Osteoblast (primary cell): ENCODE data around the gene SREK1. TPM values are rescaled to one million over a fixed set of nuclear protein-coding genes. Genes with fewer than 3 reads are reported as not detected.
A peak's percentile ranks its signal among the peaks of the same experiment; 100 is the strongest.

Source experiments
- DNase-seq: peaks from one replicate; pipeline ENCODE4 v3.0.0; 2011; ENCODE audit warnings: low spot score, mixed read lengths; ENCODE audit not compliant: insufficient read length; ENCODE audit errors: missing footprints
- H2AFZ ChIP-seq: 2 replicates; pipeline ENCODE4 v1.6.0; 2011; ENCODE audit warnings: mild to moderate bottlenecking, low read length
- H3K27ac ChIP-seq: 2 replicates; pipeline ENCODE4 v1.5.1; 2011; ENCODE audit warnings: mild to moderate bottlenecking, low read depth, low read length, moderate library complexity
- H3K27me3 ChIP-seq: 2 replicates; pipeline ENCODE4 v1.6.0; 2012; ENCODE audit warnings: mild to moderate bottlenecking, control low read depth, inconsistent platforms, low read length, moderate library complexity; ENCODE audit not compliant: insufficient read depth
- H3K36me3 ChIP-seq: 2 replicates; pipeline ENCODE4 v1.5.1; 2011; ENCODE audit warnings: mild to moderate bottlenecking, low read length, control low read depth, moderate library complexity; ENCODE audit not compliant: insufficient read depth
- H3K4me1 ChIP-seq: 2 replicates; pipeline ENCODE4 v1.5.1; 2011; ENCODE audit warnings: mild to moderate bottlenecking, low read length, control low read depth, moderate library complexity; ENCODE audit not compliant: insufficient read depth
- H3K4me2 ChIP-seq: 2 replicates; pipeline ENCODE4 v1.6.0; 2011; ENCODE audit warnings: mild to moderate bottlenecking, low read length; ENCODE audit not compliant: insufficient read depth
- H3K4me3 ChIP-seq: fragments of 200-600 bp; sonication (generic); 3 replicates; pipeline ENCODE4 v1.5.1; 2012; ENCODE audit warnings: mild to moderate bottlenecking, low read length, inconsistent platforms; ENCODE audit not compliant: insufficient read depth
- H3K79me2 ChIP-seq: 2 replicates; pipeline ENCODE4 v1.6.0; 2012; ENCODE audit warnings: mild to moderate bottlenecking, low read length, control low read depth, inconsistent platforms; ENCODE audit not compliant: insufficient read depth
- H3K9me3 ChIP-seq: 2 replicates; pipeline ENCODE4 v1.5.1; 2011; ENCODE audit warnings: low read depth, low read length, control low read depth
- H4K20me1 ChIP-seq: 2 replicates; pipeline ENCODE4 v1.6.0; 2012; ENCODE audit warnings: mild to moderate bottlenecking, low read length, control low read depth; ENCODE audit not compliant: insufficient read depth
- total RNA-seq: library from RNA; depleted of rRNA; stranded (reverse); fragments of >200 nt; gene quantifications from 2 replicates; pipeline ENCODE4 v1.2.3, GENCODE V29; 2012
- TF ChIP-seq, protein P1 (sequence below): IDR thresholded peaks from 2 replicates; pipeline ENCODE4 v1.5.1; 2011; ENCODE audit warnings: mild to moderate bottlenecking, low read depth, low read length, moderate library complexity; ENCODE audit errors: extremely low read depth

Gene SREK1
- total RNA-seq, 1 donor, result 86.5 TPM

DNA sequence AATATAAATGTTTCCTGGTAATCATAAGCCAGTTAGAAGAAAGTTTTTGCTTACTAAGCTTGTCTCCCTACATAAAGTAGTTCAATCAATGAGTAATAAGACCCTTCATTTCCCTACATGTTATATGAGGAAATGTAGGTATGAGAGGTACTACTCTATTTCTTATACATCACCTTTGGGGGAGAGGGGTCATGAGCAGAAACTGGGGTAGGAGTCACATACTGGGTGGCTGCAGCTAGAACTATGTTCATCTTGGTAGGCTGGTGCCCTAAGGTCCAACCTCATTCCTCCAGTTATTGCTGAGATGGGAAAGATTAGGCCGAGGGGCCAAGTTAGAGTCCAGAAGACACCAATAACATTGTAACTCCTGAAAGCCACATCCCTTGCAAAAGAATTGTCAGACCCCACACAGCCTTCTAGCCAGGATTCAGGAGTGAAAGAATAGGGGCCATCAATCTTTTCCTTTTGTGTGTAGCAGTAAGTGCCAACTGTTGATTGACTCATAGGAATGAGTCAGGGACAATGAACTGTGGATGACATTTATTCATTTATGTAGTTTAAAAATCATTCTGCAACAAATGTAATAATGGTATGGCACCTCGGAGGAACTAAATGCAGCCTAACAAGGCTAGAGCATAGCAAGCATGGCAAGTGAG lies 21.6 kb upstream of the SREK1 start:
- H2AFZ ChIP-seq, result no peak overlapping the region
- H3K27ac ChIP-seq, result no peak overlapping the region
- peaks cover 9% of the 10 kb centered on the region for H3K4me1 ChIP-seq
- no peak overlapping the region for H3K4me3 ChIP-seq
- H3K9me3 ChIP-seq, result no peaks in the 10 kb centered on the region
- peak overlapping the region; percentile 31 for H3K4me2 ChIP-seq
- TF ChIP-seq, protein P1, sequence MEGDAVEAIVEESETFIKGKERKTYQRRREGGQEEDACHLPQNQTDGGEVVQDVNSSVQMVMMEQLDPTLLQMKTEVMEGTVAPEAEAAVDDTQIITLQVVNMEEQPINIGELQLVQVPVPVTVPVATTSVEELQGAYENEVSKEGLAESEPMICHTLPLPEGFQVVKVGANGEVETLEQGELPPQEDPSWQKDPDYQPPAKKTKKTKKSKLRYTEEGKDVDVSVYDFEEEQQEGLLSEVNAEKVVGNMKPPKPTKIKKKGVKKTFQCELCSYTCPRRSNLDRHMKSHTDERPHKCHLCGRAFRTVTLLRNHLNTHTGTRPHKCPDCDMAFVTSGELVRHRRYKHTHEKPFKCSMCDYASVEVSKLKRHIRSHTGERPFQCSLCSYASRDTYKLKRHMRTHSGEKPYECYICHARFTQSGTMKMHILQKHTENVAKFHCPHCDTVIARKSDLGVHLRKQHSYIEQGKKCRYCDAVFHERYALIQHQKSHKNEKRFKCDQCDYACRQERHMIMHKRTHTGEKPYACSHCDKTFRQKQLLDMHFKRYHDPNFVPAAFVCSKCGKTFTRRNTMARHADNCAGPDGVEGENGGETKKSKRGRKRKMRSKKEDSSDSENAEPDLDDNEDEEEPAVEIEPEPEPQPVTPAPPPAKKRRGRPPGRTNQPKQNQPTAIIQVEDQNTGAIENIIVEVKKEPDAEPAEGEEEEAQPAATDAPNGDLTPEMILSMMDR, result no peak
- H4K20me1 ChIP-seq, result no peaks in the 10 kb centered on the region
- peak; percentile 21 for DNase-seq
- no peaks in the 10 kb centered on the region for H3K36me3 ChIP-seq
- H3K27me3 ChIP-seq, result no peaks in the 10 kb centered on the region
- no peaks in the 10 kb centered on the region for H3K79me2 ChIP-seq

DNA sequence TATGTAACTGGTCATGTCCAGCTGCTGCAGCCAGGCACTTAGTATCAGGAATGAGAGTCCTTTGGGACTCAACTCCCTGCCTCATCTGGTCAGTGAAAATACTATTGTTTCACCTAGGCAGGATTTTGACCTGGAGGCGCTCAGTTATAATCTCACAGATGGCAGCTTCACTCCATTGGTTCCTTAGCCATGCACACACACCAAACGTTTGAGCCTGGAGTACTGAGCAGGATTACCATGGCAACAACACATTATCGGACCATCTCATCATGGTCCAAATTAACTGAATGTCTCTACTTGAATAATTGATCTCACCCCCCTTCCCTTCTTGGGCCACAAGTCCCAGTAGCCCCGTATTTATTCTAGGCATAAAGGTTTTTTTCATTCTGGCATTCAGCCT lies 15.0 kb upstream of the SREK1 start:
- DNase-seq, result peak; percentile 6
- Histone ChIP-seq H3K36me3 (no peaks in the 10 kb centered on the region), H3K4me1 (no peaks in the 10 kb centered on the region), H3K79me2 (no peaks in the 10 kb centered on the region), H4K20me1 (no peaks in the 10 kb centered on the region), H2AFZ (no peak overlapping the region), H3K9me3 (no peaks in the 10 kb centered on the region), H3K27ac (no peak overlapping the region), H3K4me2 (no peak overlapping the region), H3K4me3 (no peak overlapping the region), H3K27me3 (no peaks in the 10 kb centered on the region)
- TF ChIP-seq, protein P1, result no peak

DNA sequence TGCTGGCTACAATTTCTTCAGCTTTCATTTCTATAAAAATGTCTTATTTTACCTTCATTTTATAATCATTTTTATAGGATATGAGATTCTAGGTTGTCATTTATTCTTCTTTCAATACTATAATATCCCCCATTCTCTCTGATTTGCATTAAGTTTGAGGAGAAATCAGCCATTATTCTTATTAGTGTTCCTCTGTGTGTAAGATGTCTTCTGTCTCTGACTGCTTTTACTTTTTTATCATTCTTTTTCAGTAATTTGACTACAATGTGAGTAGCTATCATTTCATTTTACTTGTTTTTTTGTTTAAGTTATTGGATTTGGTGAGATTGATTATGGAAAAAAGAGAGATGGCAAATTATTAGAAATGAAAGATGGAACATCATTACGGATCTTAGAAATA lies 13.6 kb upstream of the SREK1 start:
- Histone ChIP-seq H3K4me1 (no peaks in the 10 kb centered on the region), H3K79me2 (no peaks in the 10 kb centered on the region), H3K27me3 (no peaks in the 10 kb centered on the region), H2AFZ (no peak overlapping the region), H3K4me2 (no peak overlapping the region), H4K20me1 (no peaks in the 10 kb centered on the region), H3K36me3 (no peaks in the 10 kb centered on the region), H3K9me3 (no peaks in the 10 kb centered on the region), H3K27ac (no peak overlapping the region), H3K4me3 (no peak overlapping the region)
- TF ChIP-seq, protein P1, result no peak
- DNase-seq, result no peak

DNA sequence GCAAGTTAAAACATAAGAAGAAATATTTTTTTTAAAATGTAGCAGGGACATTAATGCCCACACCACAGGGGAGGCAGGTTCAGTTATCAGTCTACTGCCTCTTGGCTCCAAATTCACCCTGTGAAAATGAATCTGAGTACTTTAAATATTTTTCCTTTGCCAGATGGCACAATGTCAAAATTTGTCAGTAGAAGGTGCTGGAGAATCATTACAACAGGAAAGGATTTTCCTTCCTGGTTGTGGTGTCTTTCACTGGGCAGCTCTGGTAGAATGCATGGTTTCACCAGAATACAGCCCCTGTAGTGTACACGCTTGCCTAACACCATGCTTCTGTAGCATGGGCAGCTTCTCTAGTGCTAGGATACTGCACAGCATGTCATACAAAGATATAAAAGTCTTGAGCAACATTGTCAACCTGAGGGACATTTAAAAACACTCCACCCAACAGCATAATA lies 9.7 kb upstream of the SREK1 start:
- no peak for DNase-seq
- H3K79me2 ChIP-seq, result no peaks in the 10 kb centered on the region
- no peak overlapping the region for H3K4me3 ChIP-seq
- no peak overlapping the region for H3K4me2 ChIP-seq
- TF ChIP-seq, protein P1, result no peak
- no peak overlapping the region for H2AFZ ChIP-seq
- no peaks in the 10 kb centered on the region for H3K27me3 ChIP-seq
- H3K27ac ChIP-seq, result no peak overlapping the region
- no peaks in the 10 kb centered on the region for H3K9me3 ChIP-seq
- no peaks in the 10 kb centered on the region for H4K20me1 ChIP-seq
- no peaks in the 10 kb centered on the region for H3K4me1 ChIP-seq
- no peaks in the 10 kb centered on the region for H3K36me3 ChIP-seq
